HCT116 (cell line): ENCODE results near the gene SEL1L3. TPM values are rescaled to one million over a fixed set of nuclear protein-coding genes. Genes with fewer than 3 reads are reported as not detected.
"Not testable (repeated sequence)": the region's sequence is repeated elsewhere in the genome, so short reads cannot be mapped to it uniquely, and the experiment has no call there.

Experiments used
- ATAC-seq: fragments of 200-7000 bp; cut with Tn5 transposase; 2 replicates; pipeline ENCODE4 v1.9.1; 2020; ENCODE audit warnings: mild to moderate bottlenecking, moderate library complexity
- BruUV-seq: library from RNA; stranded (reverse); fragments of 400-500 nt; replicated peaks from 2 replicates; lab custom pipeline; 2021; lab: Mats Ljungman, UMichigan
- CTCF ChIA-PET: fragments of 300-600 bp; sonication (Branson Sonifier 250); formaldehyde crosslinking; loops from one replicate; lab custom pipeline; 2021; ENCODE audit warnings: antibody characterized with exemption; lab: Charles Lee
- POLR2A ChIA-PET: fragments of 300-600, 350-600 bp; sonication (Branson Sonifier 250); formaldehyde crosslinking; loops from one replicate; lab custom pipeline; 2021; ENCODE audit warnings: antibody characterized with exemption; lab: Charles Lee
- RAD21 ChIA-PET, 2 experiments: fragments of 300-600 bp; sonication (Branson Sonifier 250); formaldehyde crosslinking; loops; one replicate each; lab custom pipeline; 2023; ENCODE audit warnings: low total read pairs in 2 of 2; ENCODE audit not compliant: uncharacterized antibody in 2 of 2, unreplicated experiment in 2 of 2, low non-redundant PET in 1 of 2; lab: Charles Lee
- DNase-seq: peaks from one replicate; pipeline ENCODE4 v3.0.0-alpha.2; 2010; ENCODE audit warnings: low read depth, low spot score
- H2AFZ ChIP-seq: fragments of 200-600 bp; shearing (Covaris generic), sonication (generic); 2 replicates; pipeline ENCODE4 v1.6.1; 2017; ENCODE audit warnings: low read depth, mixed run types, mixed read lengths, antibody characterized with exemption, low read length; ENCODE audit not compliant: poor library complexity, severe bottlenecking
- H3K27ac ChIP-seq: 2 replicates; pipeline ENCODE4 v1.5.1; 2012; ENCODE audit warnings: low read depth, low read length
- H3K27me3 ChIP-seq: fragments of 200-600 bp; sonication (generic); 2 replicates; pipeline ENCODE4 v1.6.1; 2016; ENCODE audit warnings: mixed run types, low read length, mixed read lengths; ENCODE audit not compliant: insufficient read depth
- H3K36me3 ChIP-seq, 2 experiments: fragments of 200-500 bp in 1 of 2; fragments of 200-600 bp in 1 of 2; sonication (Bioruptor generic) in 1 of 2; sonication (generic) in 1 of 2; 2 replicates each; pipeline versions ENCODE4 v1.5.1 to v1.6.1; 2014 to 2016; ENCODE audit warnings: low read length in 2 of 2, inconsistent platforms in 1 of 2, mixed read lengths in 1 of 2, mixed run types in 1 of 2; ENCODE audit not compliant: insufficient read depth in 2 of 2, control insufficient read depth in 1 of 2
- H3K4me1 ChIP-seq, 2 experiments: fragments of 200-600 bp in 1 of 2; sonication (generic) in 1 of 2; 2 replicates each; pipeline versions ENCODE4 v1.5.1 to v1.6.1; 2012 to 2017; ENCODE audit warnings: low read length in 2 of 2, inconsistent platforms in 1 of 2, mild to moderate bottlenecking in 1 of 2, mixed read lengths in 1 of 2, mixed run types in 1 of 2, moderate library complexity in 1 of 2; ENCODE audit not compliant: insufficient read depth in 2 of 2, control insufficient read depth in 1 of 2
- H3K4me2 ChIP-seq: fragments of 200-600 bp; sonication (generic); 2 replicates; pipeline ENCODE4 v1.6.1; 2017; ENCODE audit warnings: mixed run types, low read length, mixed read lengths
- H3K4me3 ChIP-seq, 2 experiments: fragments of 200-600 bp in 1 of 2; sonication (generic) in 1 of 2; replicated peaks in 1 of 2; 2 replicates each; pipeline ENCODE4 v1.5.1; 2011 to 2016; ENCODE audit warnings: low read length in 2 of 2, control low read depth in 1 of 2, low read depth in 1 of 2, mild to moderate bottlenecking in 1 of 2, mixed read lengths in 1 of 2, mixed run types in 1 of 2
- H3K79me2 ChIP-seq: fragments of 200-600 bp; sonication (generic); 2 replicates; pipeline ENCODE4 v1.6.1; 2017; ENCODE audit warnings: mild to moderate bottlenecking, mixed run types, low read length, moderate library complexity, mixed read lengths; ENCODE audit not compliant: insufficient read depth
- H3K9ac ChIP-seq: fragments of 200-600 bp; sonication (generic); 2 replicates; pipeline ENCODE4 v1.6.1; 2016; ENCODE audit warnings: low read length, mixed read lengths
- H3K9me2 ChIP-seq: fragments of 200-600 bp; sonication (generic), shearing (Covaris generic); 2 replicates; pipeline ENCODE4 v1.6.1; 2017; ENCODE audit warnings: mixed run types, mild to moderate bottlenecking, moderate library complexity; ENCODE audit not compliant: insufficient read depth
- H3K9me3 ChIP-seq, 2 experiments: fragments of 200-500 bp in 1 of 2; fragments of 200-600 bp in 1 of 2; sonication (Bioruptor generic) in 1 of 2; sonication (generic) in 1 of 2; 2 replicates each; pipeline ENCODE4 v1.6.1; 2014 to 2017; ENCODE audit warnings: low read length in 2 of 2, mixed read lengths in 2 of 2, inconsistent platforms in 1 of 2, low read depth in 1 of 2, mild to moderate bottlenecking in 1 of 2, mixed run types in 1 of 2, moderate library complexity in 1 of 2; ENCODE audit not compliant: control insufficient read depth in 1 of 2, insufficient read depth in 1 of 2
- H4K20me1 ChIP-seq: fragments of 200-600 bp; sonication (generic), shearing (Covaris generic); 2 replicates; pipeline ENCODE4 v1.6.1; 2017; ENCODE audit warnings: mixed run types, mild to moderate bottlenecking, moderate library complexity; ENCODE audit not compliant: insufficient read depth
- CBX3 ChIP-seq: IDR thresholded peaks from 2 replicates; pipeline ENCODE4 v1.6.1; 2012; ENCODE audit warnings: low read depth
- ELF1 ChIP-seq: IDR thresholded peaks from 2 replicates; pipeline ENCODE4 v1.6.1; 2012; ENCODE audit warnings: low read depth, borderline replicate concordance
- FOSL1 ChIP-seq: IDR thresholded peaks from 2 replicates; pipeline ENCODE4 v1.6.1; 2012; ENCODE audit warnings: low read depth
- JUND ChIP-seq: IDR thresholded peaks from 2 replicates; pipeline ENCODE4 v1.6.1; 2012
- POLR2AphosphoS5 ChIP-seq: IDR thresholded peaks from 2 replicates; pipeline ENCODE4 v1.6.1; 2011; ENCODE audit warnings: mild to moderate bottlenecking, low read depth, low read length, moderate library complexity
- RAD21 ChIP-seq: IDR thresholded peaks from 2 replicates; pipeline ENCODE4 v1.6.1; 2012; ENCODE audit warnings: low read depth, mild to moderate bottlenecking
- REST ChIP-seq: IDR thresholded peaks from 2 replicates; pipeline ENCODE4 v1.6.1; 2012; ENCODE audit warnings: low read depth
- SP1 ChIP-seq: IDR thresholded peaks from 2 replicates; pipeline ENCODE4 v1.6.1; 2012; ENCODE audit warnings: low read depth
- ZNF274 ChIP-seq: fragments of 200-500 bp; sonication (Bioruptor generic); IDR thresholded peaks from 2 replicates; pipeline ENCODE4 v1.6.1; 2014; ENCODE audit warnings: mild to moderate bottlenecking, low read depth, low read length, inconsistent platforms
- intact Hi-C: fragments of 100-400 bp; cut with micrococcal nuclease; formaldehyde crosslinking; loops from 2 replicates; pipeline ENCODE4 v1.10.0; 2022
- total RNA-seq: library from RNA; stranded (reverse); gene quantifications from one replicate; pipeline ENCODE4 v1.2.1, GENCODE V29; 2021; ENCODE audit not compliant: unreplicated experiment
- TF ChIP-seq, protein P1 (sequence below): IDR thresholded peaks from 2 replicates; pipeline ENCODE4 v1.6.1; 2012
- TF ChIP-seq, protein P2 (sequence below): IDR thresholded peaks from 2 replicates; pipeline ENCODE4 v1.6.1; 2012

Gene SEL1L3
- total RNA-seq, 1 experiment from 2014 or later, result 45.0 TPM

DNA sequence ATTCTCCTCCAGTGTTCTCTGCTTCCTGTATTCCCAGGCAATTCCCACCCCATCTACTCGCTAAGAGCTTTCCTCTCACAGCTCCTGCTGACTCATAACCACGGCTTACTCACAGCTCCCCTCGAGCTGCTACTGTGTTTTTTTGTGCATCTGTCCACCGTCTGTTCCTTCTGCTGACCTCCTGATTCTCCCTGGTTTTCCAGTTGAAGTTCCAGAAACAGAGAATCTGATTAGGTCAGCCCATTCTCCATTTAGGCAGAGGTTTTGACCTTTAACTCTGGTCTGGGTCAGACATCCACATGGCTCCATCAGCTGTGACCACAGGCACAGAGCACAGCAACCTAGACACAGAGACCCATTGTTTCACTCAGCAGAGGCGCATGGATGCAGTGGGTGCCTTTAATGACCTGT is 45.7 kb upstream of the SEL1L3 start:
- Histone ChIP-seq H3K4me2 (peak overlapping the region; percentile 65), H2AFZ (peak overlapping the region; percentile 51), H3K4me3 (peak overlapping the region in 1 of 2 experiments; percentile 17; a peak in 1 of 4 replicates), H3K79me2 (no peaks in the 10 kb centered on the region), H3K9me3 (no peaks in the 10 kb centered on the region), H3K4me1 (peaks cover 12 to 28% of the 10 kb centered on the region in 2 experiments; a peak in 3 of 4 replicates), H4K20me1 (no peaks in the 10 kb centered on the region), H3K9ac (peak overlapping the region; percentile 19), H3K36me3 (no peaks in the 10 kb centered on the region), H3K9me2 (no peaks in the 10 kb centered on the region), H3K27me3 (no peaks in the 10 kb centered on the region), H3K27ac (peak overlapping the region; percentile 3; the same call in 1 of the 2 replicates)
- RAD21 ChIA-PET, result no interaction called here
- TF ChIP-seq, protein P1, sequence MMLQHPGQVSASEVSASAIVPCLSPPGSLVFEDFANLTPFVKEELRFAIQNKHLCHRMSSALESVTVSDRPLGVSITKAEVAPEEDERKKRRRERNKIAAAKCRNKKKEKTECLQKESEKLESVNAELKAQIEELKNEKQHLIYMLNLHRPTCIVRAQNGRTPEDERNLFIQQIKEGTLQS, result no peak
- TF ChIP-seq ZNF274 (no peak), POLR2AphosphoS5 (0 out of 2 replicates have a peak, but pooled peaks have one; percentile 34), SP1 (peak; percentile 55; the same call in 1 of the 2 replicates), ELF1 (no peak), FOSL1 (peak; percentile 83), CBX3 (peak; percentile 78; the same call in 1 of the 2 replicates), RAD21 (0 out of 2 replicates have a peak, but pooled peaks have one; percentile 3), JUND (peak; percentile 74), REST (no peak)
- TF ChIP-seq, protein P2, sequence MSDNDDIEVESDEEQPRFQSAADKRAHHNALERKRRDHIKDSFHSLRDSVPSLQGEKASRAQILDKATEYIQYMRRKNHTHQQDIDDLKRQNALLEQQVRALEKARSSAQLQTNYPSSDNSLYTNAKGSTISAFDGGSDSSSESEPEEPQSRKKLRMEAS, result peak; percentile 60
- intact Hi-C loops, result no loop called here
- BruUV-seq, result no TSS peak
- CTCF ChIA-PET, result interaction anchor here (1.1 to 1.2 kb wide), 2 partner anchors 43 to 50 kb away, joined by 3 read pairs; no protein-coding TSS in a partner anchor
- POLR2A ChIA-PET, result no interaction called here
- ATAC-seq (peak; percentile 88), DNase-seq (peak; percentile 69)

- H3K9ac ChIP-seq, H3K4me2 ChIP-seq, ATAC-seq, DNase-seq, H4K20me1 ChIP-seq, H3K4me3 ChIP-seq, BruUV-seq, CTCF ChIA-PET, POLR2A ChIA-PET, H3K27ac ChIP-seq, H3K79me2 ChIP-seq, H3K9me2 ChIP-seq, H3K27me3 ChIP-seq, H3K9me3 ChIP-seq, RAD21 ChIA-PET, H3K36me3 ChIP-seq, intact Hi-C loops, H2AFZ ChIP-seq: not testable (repeated sequence)
- H3K4me1 ChIP-seq, result peaks cover 6 to 24% of the 10 kb centered on the region in 2 experiments; a peak in 3 of 4 replicates
Measured at GRCh38 chr4:25906113-25906512, 43.3 kb upstream of the SEL1L3 start.
